Uterus (tissue), 2 donors: ENCODE measurements around the gene SIRT2.

Experiments used
- POLR2A ChIP-seq, 2 donors: fragments of 450-650 bp; IDR thresholded peaks; one replicate each; pipeline ENCODE4 v1.6.1; 2016; ENCODE audit warnings: antibody characterized with exemption in 2 of 2, mild to moderate bottlenecking in 1 of 2, moderate library complexity in 1 of 2
- TF ChIP-seq, protein P1 (sequence below), 4 experiments: fragments of 200-600 bp in 2 of 4; fragments of 450-650 bp in 2 of 4; sonication (generic) in 2 of 4; IDR thresholded peaks; one replicate each; pipeline ENCODE4 v1.5.1; 2016 to 2019; ENCODE audit warnings: antibody characterized with exemption in 4 of 4, mild to moderate bottlenecking in 2 of 4, moderate library complexity in 1 of 4

DNA sequence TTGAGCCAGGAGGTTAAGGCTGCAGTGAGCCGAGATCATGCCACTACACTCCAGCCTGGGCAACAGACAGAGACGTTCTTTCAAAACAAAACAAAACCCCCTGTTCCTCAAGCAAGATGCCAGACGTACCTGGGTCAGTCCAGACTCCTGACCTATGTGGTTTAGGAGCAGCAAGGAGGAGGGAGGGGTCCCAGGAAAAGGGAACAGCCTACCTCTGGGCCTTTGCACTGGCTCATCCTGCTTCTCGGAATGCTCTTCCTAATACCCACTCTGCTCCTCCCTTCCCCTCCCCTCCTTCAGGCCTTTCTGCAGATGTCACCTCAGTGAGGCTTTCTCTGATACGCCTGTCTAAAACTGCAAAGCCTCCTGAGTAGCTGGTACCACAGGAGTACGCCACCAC, 30.9 kb downstream of the SIRT2 start:
- TF ChIP-seq, protein P1, sequence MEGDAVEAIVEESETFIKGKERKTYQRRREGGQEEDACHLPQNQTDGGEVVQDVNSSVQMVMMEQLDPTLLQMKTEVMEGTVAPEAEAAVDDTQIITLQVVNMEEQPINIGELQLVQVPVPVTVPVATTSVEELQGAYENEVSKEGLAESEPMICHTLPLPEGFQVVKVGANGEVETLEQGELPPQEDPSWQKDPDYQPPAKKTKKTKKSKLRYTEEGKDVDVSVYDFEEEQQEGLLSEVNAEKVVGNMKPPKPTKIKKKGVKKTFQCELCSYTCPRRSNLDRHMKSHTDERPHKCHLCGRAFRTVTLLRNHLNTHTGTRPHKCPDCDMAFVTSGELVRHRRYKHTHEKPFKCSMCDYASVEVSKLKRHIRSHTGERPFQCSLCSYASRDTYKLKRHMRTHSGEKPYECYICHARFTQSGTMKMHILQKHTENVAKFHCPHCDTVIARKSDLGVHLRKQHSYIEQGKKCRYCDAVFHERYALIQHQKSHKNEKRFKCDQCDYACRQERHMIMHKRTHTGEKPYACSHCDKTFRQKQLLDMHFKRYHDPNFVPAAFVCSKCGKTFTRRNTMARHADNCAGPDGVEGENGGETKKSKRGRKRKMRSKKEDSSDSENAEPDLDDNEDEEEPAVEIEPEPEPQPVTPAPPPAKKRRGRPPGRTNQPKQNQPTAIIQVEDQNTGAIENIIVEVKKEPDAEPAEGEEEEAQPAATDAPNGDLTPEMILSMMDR (IDR thresholded peaks at IDR 0.05), result no peak
- TF ChIP-seq POLR2A (IDR thresholded peaks at IDR 0.05), result no peak
